Measurements from ENCODE around the gene PARP15.

GRCh38 chr3:122635789-122636188 is 58.3 kb downstream of the PARP15 start:
- TF ChIP-seq, protein P1, sequence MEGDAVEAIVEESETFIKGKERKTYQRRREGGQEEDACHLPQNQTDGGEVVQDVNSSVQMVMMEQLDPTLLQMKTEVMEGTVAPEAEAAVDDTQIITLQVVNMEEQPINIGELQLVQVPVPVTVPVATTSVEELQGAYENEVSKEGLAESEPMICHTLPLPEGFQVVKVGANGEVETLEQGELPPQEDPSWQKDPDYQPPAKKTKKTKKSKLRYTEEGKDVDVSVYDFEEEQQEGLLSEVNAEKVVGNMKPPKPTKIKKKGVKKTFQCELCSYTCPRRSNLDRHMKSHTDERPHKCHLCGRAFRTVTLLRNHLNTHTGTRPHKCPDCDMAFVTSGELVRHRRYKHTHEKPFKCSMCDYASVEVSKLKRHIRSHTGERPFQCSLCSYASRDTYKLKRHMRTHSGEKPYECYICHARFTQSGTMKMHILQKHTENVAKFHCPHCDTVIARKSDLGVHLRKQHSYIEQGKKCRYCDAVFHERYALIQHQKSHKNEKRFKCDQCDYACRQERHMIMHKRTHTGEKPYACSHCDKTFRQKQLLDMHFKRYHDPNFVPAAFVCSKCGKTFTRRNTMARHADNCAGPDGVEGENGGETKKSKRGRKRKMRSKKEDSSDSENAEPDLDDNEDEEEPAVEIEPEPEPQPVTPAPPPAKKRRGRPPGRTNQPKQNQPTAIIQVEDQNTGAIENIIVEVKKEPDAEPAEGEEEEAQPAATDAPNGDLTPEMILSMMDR (IDR thresholded peaks at IDR 0.05 in 8 of 11, conservative IDR thresholded peaks at IDR 0.05 in 3 of 11): no peak
- TF ChIP-seq POLR2A (IDR thresholded peaks at IDR 0.05): no peak
- no peak for TF ChIP-seq POLR2AphosphoS5 (IDR thresholded peaks at IDR 0.05)
